ENCODE data around the gene STAMBPL1.

Gene STAMBPL1

GRCh38 chr10:88892222-88892967 lies 12.3 kb downstream of the STAMBPL1 start:
- no peak overlapping the region for H3K4me3 ChIP-seq (ENCODE audit: low read depth, low read length)

GRCh38 chr10:88893611-88894010 lies 13.6 kb downstream of the STAMBPL1 start:
- no peak overlapping the region for H3K4me3 ChIP-seq (ENCODE audit: low read depth, low read length)

GRCh38 chr10:88895250-88895649 lies 15.2 kb downstream of the STAMBPL1 start:
- H3K4me3 ChIP-seq (ENCODE audit: low read depth, low read length): no peak overlapping the region

GRCh38 chr10:88896372-88896993 lies 16.4 kb downstream of the STAMBPL1 start:
- H3K4me3 ChIP-seq (ENCODE audit: low read depth, low read length): no peak overlapping the region

- H3K4me3 ChIP-seq (ENCODE audit: low read depth, low read length): no peak overlapping the region
These were observed 17.2 kb downstream of the STAMBPL1 start for GRCh38 chr10:88896994-88897853.

- no peak overlapping the region for H3K4me3 ChIP-seq (ENCODE audit: low read depth, low read length)
These were observed 18.7 kb downstream of the STAMBPL1 start for GRCh38 chr10:88898727-88899126.

GRCh38 chr10:88899886-88900285 lies 19.8 kb downstream of the STAMBPL1 start:
- H3K4me3 ChIP-seq (ENCODE audit: low read depth, low read length): no peak overlapping the region

GRCh38 chr10:88901206-88901983 lies 21.4 kb downstream of the STAMBPL1 start:
- H3K4me3 ChIP-seq (ENCODE audit: low read depth, low read length): no peak overlapping the region

- no peak overlapping the region for H3K4me3 ChIP-seq (ENCODE audit: low read depth, low read length)
These were observed 22.1 kb downstream of the STAMBPL1 start for GRCh38 chr10:88901984-88902789.

- no peak overlapping the region for H3K4me3 ChIP-seq (ENCODE audit: low read depth, low read length)
These were observed 23.7 kb downstream of the STAMBPL1 start for GRCh38 chr10:88903715-88904114.

- no peak overlapping the region for H3K4me3 ChIP-seq (ENCODE audit: low read depth, low read length)
These were observed 26.9 kb downstream of the STAMBPL1 start for GRCh38 chr10:88906921-88907320.

GRCh38 chr10:88908194-88908593 lies 28.1 kb downstream of the STAMBPL1 start:
- no peak overlapping the region for H3K4me3 ChIP-seq (ENCODE audit: low read depth, low read length)

- no peak overlapping the region for H3K4me3 ChIP-seq (ENCODE audit: low read depth, low read length)
These were observed 31.1 kb downstream of the STAMBPL1 start for GRCh38 chr10:88911116-88911515.

- no peak overlapping the region for H3K4me3 ChIP-seq (ENCODE audit: low read depth, low read length)
These were observed 31.8 kb downstream of the STAMBPL1 start for GRCh38 chr10:88911851-88912250.

GRCh38 chr10:88913127-88913526 lies 33.1 kb downstream of the STAMBPL1 start:
- H3K4me3 ChIP-seq (ENCODE audit: low read depth, low read length): no peak overlapping the region

- no peak overlapping the region for H3K4me3 ChIP-seq (ENCODE audit: low read depth, low read length)
These were observed 33.7 kb downstream of the STAMBPL1 start for GRCh38 chr10:88913788-88914187.

- H3K4me3 ChIP-seq (ENCODE audit: low read depth, low read length): no peak overlapping the region
These were observed 35.7 kb downstream of the STAMBPL1 start for GRCh38 chr10:88915781-88916180.

- H3K4me3 ChIP-seq (ENCODE audit: low read depth, low read length): no peak overlapping the region
These were observed 36.2 kb downstream of the STAMBPL1 start for GRCh38 chr10:88916231-88916630.

GRCh38 chr10:88916986-88917385 lies 36.9 kb downstream of the STAMBPL1 start:
- H3K4me3 ChIP-seq (ENCODE audit: low read depth, low read length): no peak overlapping the region
